ENCODE measurements around the gene PPFIA2.

The PPFIA2 gene

GRCh38 chr12:81381951-81382350 lies 377.2 kb downstream of the PPFIA2 start:
- no peak for TF ChIP-seq ZFX (IDR thresholded peaks at IDR 0.05; ENCODE audit: borderline replicate concordance)
- TF ChIP-seq CTCF (IDR thresholded peaks at IDR 0.05): no peak
- H3K27ac ChIP-seq: peak overlapping the region; percentile 43

- TF ChIP-seq ZFX (IDR thresholded peaks at IDR 0.05; ENCODE audit: borderline replicate concordance) (no peak), CTCF (IDR thresholded peaks at IDR 0.05) (no peak)
- no peak overlapping the region for H3K27ac ChIP-seq
Measured at GRCh38 chr12:81378601-81379285, 380.4 kb downstream of the PPFIA2 start.

- no peak overlapping the region for H3K27ac ChIP-seq
- TF ChIP-seq CTCF (IDR thresholded peaks at IDR 0.05) (no peak), ZFX (IDR thresholded peaks at IDR 0.05; ENCODE audit: borderline replicate concordance) (no peak)
Measured at GRCh38 chr12:81377771-81378170, 381.4 kb downstream of the PPFIA2 start.

- TF ChIP-seq CTCF (IDR thresholded peaks at IDR 0.05) (no peak), ZFX (IDR thresholded peaks at IDR 0.05; ENCODE audit: borderline replicate concordance) (no peak)
- no peak overlapping the region for H3K27ac ChIP-seq
Measured at GRCh38 chr12:81375969-81376368, 383.2 kb downstream of the PPFIA2 start.

- no peak overlapping the region for H3K27ac ChIP-seq
- no peak for TF ChIP-seq CTCF (IDR thresholded peaks at IDR 0.05)
- TF ChIP-seq ZFX (IDR thresholded peaks at IDR 0.05; ENCODE audit: borderline replicate concordance): no peak
Measured at GRCh38 chr12:81370456-81370855, 388.7 kb downstream of the PPFIA2 start.

GRCh38 chr12:81369175-81369574 lies 390.0 kb downstream of the PPFIA2 start:
- H3K27ac ChIP-seq: no peak overlapping the region
- TF ChIP-seq CTCF (IDR thresholded peaks at IDR 0.05) (no peak), ZFX (IDR thresholded peaks at IDR 0.05; ENCODE audit: borderline replicate concordance) (no peak)

GRCh38 chr12:81365284-81365683 lies 393.9 kb downstream of the PPFIA2 start:
- H3K27ac ChIP-seq: no peak overlapping the region
- no peak for TF ChIP-seq CTCF (IDR thresholded peaks at IDR 0.05)
- no peak for TF ChIP-seq ZFX (IDR thresholded peaks at IDR 0.05; ENCODE audit: borderline replicate concordance)
